Fibroblast of skin of left quadriceps (primary cell): ENCODE data around the gene AOX1.
"Not testable (repeated sequence)": the region's sequence is repeated elsewhere in the genome, so short reads cannot be mapped to it uniquely, and the experiment has no call there.

ENCODE experiments used
- DNase-seq, 2 experiments: peaks; one replicate each; pipeline ENCODE4 v3.0.0-alpha.2; 2013; ENCODE audit warnings: low read depth in 2 of 2

The AOX1 gene

GRCh38 chr2:200665626-200666453, 80.0 kb downstream of the AOX1 start:
- no peak for DNase-seq

GRCh38 chr2:200667413-200667812, 81.6 kb downstream of the AOX1 start:
- DNase-seq = no peak

- DNase-seq = no peak
These were observed 82.7 kb downstream of the AOX1 start for GRCh38 chr2:200668478-200668877.

GRCh38 chr2:200669308-200669707, 83.5 kb downstream of the AOX1 start:
- DNase-seq = no peak

- no peak for DNase-seq
These were observed 84.5 kb downstream of the AOX1 start for GRCh38 chr2:200670313-200670712.

- no peak for DNase-seq
These were observed 84.9 kb downstream of the AOX1 start for GRCh38 chr2:200670751-200671150.

- no peak for DNase-seq
These were observed 87.4 kb downstream of the AOX1 start for GRCh38 chr2:200673191-200673590.

GRCh38 chr2:200674837-200675236, 89.0 kb downstream of the AOX1 start:
- no peak for DNase-seq

GRCh38 chr2:200677171-200677570, 91.4 kb downstream of the AOX1 start:
- no peak for DNase-seq

GRCh38 chr2:200677721-200678532, 92.1 kb downstream of the AOX1 start:
- DNase-seq = peak; percentile 10 to 28

GRCh38 chr2:200679127-200679526, 93.3 kb downstream of the AOX1 start:
- DNase-seq = no peak

- no peak for DNase-seq
These were observed 93.7 kb downstream of the AOX1 start for GRCh38 chr2:200679535-200679934.

- DNase-seq = no peak
These were observed 95.9 kb downstream of the AOX1 start for GRCh38 chr2:200681697-200682096.

GRCh38 chr2:200682407-200682806, 96.6 kb downstream of the AOX1 start:
- DNase-seq = not testable (repeated sequence)

- DNase-seq = no peak
These were observed 102.4 kb downstream of the AOX1 start for GRCh38 chr2:200687922-200688920.

GRCh38 chr2:200689115-200689514, 103.3 kb downstream of the AOX1 start:
- DNase-seq = no peak

GRCh38 chr2:200693836-200694470, 108.1 kb downstream of the AOX1 start:
- DNase-seq = peak in 1 of 2 experiments; percentile 18

- no peak for DNase-seq
These were observed 109.4 kb downstream of the AOX1 start for GRCh38 chr2:200695191-200695590.

GRCh38 chr2:200695601-200696000, 109.8 kb downstream of the AOX1 start:
- DNase-seq = no peak

- no peak for DNase-seq
These were observed 112.4 kb downstream of the AOX1 start for GRCh38 chr2:200698217-200698616.

- DNase-seq = no peak
These were observed 113.5 kb downstream of the AOX1 start for GRCh38 chr2:200699310-200699709.
